SK-N-DZ (cell line): ENCODE results near the gene KLHL12. TPM values are rescaled to one million over a fixed set of nuclear protein-coding genes. Genes with fewer than 3 reads are reported as not detected.

Source experiments
- DNase-seq: peaks from one replicate; pipeline ENCODE4 v3.0.0-alpha.2; 2015; ENCODE audit warnings: low spot score
- polyA plus RNA-seq, 2 experiments: library from polyadenylated mRNA; depleted of rRNA; stranded (reverse); fragments of >200 nt; gene quantifications; 2 replicates each; pipeline ENCODE4 v1.2.3, GENCODE V29; 2014

KLHL12 gene
- 27.6 and 28.9 TPM in 2 replicates for polyA plus RNA-seq (2014; cell fraction: cytosol; rRNA removed)
- polyA plus RNA-seq (2014; cell fraction: nucleus; rRNA removed), result 34.4 and 38.4 TPM in 2 replicates

DNA sequence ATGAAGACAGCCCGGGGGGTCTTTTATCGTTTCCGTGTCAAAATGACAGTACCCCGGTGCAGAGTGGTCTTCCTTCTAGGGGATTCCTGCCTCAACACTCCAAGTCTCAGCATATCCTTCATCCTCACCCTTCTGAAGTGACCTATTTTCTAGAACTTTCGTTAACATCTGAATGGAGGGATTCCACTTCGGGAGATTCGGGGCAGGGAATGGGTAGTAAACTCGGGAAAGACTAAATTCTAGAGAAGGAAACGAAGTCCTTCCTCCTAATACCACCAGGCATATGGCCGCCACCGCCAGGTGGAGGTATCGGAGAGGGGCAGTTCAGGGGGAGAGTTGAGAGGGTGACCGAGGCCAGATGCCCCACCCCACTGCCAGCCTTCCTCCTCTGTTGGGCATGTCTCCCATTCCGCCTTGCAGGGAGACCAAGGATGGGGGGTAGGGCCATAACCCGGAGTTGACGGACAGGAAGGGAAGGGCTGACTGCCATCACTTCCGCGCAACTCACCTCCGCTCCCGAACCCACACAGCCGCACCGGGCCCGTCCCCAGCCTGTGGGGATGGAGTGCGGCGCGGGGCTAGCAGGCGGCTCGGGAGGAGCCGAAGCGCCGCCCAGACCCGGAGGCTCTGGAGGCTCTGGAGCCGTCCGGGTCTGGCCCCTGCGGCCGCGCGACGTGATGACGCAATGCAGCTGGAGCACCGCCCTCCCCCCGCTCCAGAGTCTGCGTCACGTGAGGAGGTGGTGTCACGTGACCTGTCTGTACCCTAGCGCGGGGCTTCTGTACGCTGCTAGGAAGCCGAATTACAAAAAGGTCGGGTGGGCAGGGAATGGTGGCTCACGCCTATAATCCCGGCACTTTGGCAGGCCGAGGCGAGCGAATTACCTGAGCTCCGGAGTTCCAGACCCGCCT lies at the start of gene KLHL12:
Gene KLHL12 (minus strand): TSS at position 654 of the 911 bp plus-strand sequence. CDS start 2,072 bp downstream, outside the sequence.
- peak; percentile 95 for DNase-seq

DNA sequence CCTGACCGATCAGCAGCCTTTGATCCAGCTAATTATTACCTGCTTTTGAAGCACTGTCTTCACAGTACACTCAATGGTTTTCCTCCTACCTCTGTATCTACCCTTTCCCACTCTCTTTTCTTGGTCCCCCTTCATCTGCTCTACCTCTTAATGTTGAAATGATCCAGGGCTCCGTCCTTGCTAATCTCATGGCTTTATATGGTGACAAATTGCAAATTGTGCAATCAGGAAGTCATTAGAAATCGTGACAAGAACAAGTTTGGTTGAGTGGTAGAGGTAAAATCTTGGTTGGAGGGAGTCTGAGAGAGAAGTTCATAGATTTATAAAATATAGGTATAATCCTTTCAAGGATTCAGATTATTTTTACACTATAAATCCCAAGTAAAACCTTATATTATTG lies 49.6 kb upstream of the KLHL12 start:
- no peak for DNase-seq

DNA sequence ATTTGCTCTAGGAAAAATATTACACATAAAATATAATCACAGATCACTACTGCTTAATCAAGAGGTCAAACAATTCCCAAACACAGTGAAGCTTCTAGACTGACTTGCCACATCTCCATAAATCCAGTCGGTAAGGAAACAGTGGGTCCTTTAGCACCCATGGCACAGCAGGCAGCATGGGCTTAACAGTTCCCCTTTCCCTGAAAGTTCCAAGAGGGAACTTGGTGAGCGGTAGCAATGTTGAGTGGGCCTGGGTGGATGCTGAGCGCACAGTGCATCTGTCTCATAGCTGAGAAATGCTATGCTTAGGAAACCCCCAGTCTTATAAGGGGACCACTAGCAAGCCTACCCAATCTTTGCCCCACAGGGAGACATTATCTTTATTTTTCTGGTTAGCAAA lies 47.8 kb upstream of the KLHL12 start:
- no peak for DNase-seq

DNA sequence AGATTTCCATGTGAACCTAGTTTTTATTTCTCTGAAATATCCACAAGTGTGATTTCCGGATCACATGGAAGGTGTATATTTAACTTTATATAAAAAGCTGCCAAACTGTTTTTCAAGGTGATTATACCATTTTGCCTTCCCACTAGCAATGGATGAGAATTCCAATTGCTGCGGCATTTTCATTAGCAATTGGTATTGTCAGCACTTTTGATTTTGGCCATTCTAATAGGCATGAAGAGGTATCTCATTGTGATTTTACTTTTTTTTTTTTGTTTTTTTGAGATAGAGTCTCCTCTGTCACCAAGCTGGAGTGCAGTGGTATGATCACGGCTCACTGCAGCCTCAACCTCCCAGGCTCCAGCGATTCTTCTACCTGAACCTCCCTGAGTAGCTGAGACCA lies 45.0 kb upstream of the KLHL12 start:
- DNase-seq, result no peak

DNA sequence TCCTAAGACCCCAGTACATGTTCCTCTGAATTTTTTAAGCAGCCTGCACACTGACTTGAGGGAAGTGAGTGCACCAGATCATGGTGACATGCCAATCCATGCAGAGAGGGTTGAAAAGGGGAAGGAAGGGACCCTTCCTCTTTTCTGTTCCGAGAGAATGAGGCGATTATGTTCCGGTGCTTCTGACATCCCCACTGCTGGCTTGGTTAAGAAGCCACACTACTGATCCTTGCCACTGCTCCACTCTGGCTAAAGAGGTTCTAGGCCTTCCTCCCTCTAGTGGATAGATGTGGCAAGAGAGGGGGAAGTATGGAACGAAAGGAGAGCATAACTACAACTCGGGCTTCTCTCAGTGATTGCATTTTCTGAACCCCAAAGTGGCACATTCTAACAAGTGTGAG lies 41.9 kb upstream of the KLHL12 start:
- DNase-seq, result peak; percentile 71

DNA sequence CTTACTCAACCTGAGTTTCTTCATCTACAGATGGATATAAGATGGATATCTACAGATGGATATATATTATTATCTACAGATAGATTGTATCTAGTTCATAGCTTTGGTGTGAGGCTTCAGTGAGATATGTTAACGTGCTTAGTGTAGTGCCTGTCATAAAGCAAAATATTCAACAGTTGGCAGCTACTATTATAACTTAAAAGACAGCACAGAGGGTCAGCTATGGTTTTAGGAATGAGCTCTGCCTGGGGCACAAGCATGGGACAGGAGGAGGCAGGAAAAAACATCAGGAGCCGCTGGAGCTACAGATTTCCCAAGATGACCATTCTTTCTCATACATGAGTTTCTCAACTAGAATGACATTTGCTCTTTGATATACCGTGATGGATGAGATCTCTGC lies 41.3 kb upstream of the KLHL12 start:
- DNase-seq, result no peak

DNA sequence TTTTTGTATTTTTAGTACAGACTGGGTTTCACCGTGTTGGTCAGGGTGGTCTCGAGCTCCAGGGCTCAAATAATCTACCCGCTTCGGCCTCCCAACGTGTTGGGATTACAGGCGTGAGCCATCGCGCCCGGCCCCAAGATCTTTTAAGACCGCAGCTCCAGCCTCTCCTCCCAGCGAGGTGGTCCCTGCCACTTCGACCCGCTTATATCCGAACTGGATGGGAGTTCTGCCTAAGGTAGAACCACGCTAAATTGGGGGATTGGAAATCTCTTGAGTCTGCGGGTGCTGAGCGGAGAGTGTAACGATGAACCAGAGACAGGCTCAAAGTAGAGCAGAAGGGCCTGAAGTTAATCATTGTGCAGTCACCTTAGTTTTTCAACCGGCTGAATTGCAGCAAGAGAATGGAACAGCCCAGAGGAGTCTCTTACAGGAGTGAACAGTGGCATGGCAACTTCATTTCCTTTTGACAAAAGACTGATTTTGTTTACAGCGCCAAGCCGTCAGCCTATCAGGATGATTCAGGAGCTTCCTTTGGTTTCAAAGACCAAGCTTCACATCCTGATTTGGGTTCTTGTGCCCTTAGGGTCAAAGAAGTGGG lies 40.7 kb upstream of the KLHL12 start:
- DNase-seq, result no peak

DNA sequence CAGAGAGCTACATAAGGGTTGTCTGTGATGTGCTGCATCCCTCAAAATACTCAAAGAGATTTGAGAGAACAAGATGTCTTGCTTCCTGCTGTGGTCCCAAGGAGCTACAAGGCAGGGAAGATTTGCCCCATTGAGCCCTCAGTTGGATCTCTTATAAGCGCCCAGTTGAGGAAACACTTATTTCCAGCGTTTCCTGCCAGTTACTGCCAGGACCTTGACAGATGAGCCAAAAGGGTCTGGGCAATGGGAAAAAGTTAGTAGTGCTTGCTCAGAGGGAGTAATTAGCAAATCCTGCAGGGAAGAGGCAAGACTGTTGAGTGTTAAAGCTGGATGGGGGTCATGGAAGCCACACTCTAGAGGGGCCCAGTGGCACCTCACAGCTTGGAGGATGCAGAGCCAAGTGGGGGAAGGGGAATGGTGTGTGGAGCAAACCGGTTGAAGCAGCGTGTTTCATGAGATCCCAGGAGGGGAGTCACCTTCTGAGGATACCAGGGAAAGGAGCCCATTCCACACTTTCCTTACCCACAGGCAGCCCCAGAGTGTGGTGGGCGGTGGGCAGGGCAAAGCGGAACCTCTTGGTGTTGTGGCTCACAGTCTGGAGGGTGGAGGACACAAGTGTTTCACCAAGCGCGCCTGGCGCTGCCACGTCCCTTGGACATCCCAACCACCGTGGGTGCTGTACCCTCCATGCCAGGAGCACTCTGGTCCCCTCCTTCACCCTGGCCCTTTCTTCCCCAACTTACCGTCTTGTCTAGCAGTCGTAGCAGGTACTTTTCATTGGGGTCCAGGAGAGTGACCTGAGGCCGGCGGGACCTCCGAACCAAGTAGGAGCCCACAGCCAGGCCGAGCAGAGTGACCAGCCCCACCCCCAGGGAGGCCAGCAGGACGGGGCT lies 39.2 kb upstream of the KLHL12 start:
- DNase-seq, result peak; percentile 9

DNA sequence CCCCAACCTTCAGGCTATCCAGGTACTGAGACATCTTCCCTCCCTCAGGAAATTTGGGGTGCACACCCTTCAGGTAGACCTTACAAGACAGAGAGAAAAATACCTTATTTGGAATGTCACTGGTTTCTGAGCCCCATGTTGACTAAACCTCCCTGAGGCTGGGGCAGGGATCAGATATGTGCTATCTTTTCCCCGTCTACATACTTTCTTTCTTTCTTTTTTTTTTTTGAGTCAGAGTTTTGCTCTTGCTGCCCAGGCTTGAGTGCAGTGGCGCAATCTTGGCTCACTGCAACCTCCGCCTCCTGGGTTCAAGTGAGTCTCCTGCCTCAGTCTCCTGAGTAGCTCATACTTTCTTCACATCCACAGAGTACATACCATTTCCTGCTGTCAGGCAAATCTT lies 38.4 kb upstream of the KLHL12 start:
- DNase-seq, result no peak

DNA sequence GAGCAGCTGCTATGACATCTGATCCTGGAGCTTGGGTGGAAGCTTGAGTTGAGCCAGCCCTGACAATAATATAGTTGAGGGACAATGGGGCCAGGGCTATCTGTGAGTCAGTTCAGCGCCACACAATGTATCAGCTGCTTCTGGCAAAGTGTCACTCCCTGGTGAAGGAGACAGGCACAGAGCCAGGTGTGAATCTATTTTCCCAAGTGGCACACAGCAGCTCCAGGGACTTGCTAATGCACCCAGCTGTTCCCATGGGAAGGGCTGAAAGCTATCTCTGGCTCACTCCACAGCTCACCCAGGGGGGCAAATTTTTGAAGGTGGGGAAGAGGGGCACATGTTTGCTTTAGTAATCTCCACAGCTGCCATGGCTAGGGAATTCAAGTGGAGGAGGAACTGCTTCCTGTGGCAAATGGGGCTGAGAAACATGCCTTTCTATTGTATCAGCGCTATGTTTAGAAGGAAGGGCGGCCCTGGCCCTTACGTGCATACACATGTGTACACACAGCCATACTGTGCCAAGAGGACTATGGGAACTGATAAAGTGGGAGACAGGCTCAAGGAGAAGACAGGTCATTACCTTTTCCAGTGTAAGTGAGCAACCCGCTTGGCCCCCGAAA lies 37.9 kb upstream of the KLHL12 start:
- no peak for DNase-seq

DNA sequence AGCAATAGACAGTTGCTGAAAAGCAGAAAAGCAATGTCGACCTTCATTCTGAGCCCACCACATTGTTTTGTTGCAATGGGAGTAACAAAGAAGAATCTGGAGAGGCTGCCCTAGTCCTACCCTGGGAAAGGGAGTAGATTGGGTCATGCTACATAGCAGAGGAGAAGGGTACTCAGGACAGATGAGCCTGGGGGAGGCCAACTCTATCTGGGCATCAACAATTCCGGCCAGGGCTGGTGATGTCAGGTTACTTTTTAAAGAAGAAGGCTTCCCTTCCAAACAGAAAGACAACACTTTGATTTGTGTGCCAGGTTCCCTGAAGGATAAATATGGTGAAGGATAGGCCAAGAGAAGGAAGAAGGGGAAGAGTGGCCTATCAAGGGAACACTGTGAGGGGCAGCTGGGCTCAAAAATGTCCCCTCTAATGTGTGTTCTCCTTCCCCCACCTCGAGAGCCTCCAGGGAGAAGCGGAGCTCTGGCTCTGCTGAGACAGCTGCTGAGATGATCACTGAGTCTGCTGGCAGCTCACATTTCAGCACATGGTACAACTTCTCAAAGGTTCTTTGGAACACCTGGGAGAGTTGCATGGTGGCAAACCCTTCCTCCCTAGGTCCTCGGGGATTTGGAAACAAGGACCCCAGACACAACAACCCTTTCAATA lies 34.3 kb upstream of the KLHL12 start:
- no peak for DNase-seq

DNA sequence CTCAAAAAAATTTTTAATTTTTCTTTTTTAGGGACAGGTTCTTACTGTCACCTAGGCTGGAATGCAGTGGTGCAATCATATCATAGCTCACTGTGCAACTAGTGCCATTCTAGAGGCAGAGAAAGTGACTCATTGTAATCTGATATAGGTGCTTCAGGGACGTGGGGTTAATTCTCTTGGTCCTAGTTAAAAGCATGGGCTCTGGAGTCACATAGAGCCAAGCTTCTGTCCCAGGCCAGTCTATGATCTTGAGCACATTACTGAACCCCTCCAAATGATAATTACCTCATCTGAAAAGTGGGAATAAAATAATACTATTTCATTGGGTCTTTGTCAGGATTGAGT lies 32.2 kb upstream of the KLHL12 start:
- DNase-seq, result no peak

DNA sequence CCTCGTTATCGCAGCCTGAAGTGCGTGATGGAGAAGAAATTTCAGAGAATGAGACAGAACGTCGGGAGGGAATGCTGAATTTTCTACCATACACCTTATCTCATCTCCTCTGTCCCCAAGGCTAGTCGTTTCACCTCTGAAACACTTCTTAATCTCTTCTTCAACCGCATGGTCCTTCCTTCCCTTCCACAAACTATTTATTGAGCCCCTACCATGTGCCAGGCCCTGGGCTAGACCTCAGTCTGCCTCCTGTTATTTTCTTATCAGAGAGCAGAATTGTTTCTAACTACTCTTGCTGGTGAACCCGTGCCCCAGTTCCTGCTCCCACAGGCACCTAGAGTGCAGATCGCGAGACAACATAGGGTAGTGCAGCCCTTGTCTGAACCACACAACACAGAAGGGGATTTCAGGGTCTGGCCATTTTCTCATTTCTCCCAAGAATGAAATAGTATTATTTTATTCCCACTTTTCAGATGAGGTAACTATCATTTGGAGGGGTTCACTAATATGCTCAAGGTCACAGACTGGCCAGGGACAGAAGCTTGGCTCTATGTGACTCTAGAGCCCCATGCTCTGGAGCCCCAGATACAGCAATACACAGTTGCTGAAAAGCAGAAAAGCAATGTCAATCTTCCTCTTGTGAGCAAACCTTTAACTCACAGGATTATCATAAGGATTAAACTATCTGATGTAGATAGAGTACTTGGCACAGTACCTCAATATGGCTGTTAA lies 31.7 kb upstream of the KLHL12 start:
- DNase-seq, result no peak

DNA sequence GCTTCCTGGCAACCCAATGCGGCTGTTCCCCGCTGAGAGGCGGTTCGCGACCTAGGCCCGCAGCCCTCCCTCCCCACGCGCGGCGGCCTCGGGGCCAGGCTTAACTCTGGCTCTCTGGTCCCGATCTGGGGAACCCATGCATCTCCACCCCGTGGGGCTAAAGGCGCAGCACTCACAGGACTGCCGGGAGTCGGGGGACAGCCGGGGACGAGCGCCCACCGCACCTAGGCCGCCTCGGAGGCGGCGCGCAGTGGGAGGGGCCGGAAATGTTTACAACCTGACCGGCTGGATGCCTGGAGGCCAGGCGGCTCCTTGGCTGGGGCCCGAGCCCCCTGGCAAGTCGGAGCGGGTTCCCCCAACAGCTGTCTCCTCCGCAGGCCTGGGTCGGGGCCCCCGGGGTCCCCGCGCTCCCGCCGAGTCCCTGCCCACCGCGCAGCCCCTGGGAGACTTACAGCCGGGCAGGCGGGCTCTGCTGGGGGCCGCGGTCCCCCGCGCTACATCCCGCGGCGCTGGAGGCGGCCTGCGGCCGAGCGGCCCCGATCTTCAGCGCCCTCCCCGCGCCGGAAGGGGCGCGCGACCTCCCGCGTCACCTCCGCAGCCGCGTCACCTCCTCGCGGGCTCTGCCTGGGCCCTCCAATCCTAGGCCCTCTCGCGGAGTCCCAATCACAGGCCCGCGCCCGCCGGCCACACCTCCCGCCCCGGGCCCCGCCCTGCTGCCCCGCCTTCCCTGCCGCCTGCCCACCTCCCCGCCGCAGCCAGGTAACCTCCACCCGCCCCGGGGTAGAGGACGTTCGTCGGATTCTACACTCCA lies 30.9 kb upstream of the KLHL12 start, which contains the start of gene ADIPOR1:
Gene ADIPOR1 (minus strand): TSS at position 580 of the 811 bp plus-strand sequence. CDS start 7,242 bp downstream, outside the sequence.
- peak; percentile 78 for DNase-seq

DNA sequence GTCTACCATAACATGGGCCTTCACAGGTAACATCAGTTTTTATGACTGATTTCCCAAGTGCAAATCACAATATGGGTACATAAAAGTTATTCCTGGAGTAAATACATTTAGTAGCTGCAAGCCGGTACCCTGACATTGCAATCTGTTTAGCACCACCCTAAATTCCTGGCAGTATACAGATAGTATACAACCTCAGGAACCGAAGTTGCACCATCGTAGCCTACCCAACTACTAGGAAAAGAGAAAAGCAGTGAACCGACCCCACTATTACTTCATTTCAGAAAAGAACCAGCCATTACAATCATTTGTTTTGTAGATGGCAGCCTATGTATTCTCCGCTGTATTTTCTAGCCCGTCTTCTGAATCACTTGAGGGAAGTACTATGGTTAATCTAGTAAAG lies 29.9 kb upstream of the KLHL12 start:
- DNase-seq, result no peak

DNA sequence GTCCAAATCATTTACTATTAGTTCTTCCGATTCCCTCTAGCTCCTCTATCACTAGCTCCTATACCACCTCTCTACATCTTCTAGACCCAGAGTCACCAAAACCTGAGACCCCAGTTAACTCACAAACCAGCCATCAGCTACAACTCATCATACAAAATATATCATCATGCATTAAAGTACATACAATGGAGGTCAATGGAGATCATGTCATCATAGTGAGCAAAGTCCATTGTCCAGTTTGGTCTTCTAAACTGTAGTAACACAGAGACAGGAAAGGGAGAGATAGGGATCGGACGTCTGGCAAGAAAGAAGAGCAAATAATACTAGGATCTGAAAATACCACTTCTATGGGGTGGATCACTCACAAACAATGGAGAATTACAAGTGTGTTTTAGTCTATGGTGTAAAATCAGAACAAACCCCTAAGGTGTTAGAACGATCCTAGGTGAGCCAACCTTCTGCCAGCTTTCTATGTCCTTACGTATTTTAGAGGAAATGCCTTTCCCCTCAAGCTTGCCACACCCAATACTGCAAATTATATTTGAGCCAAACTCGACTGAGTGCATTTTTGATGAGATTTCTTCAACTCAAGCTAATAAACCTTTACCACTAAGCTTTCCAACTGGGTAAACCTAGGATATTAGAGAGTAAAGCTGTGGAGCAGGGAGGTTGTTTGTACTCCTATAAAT lies 27.2 kb upstream of the KLHL12 start:
- no peak for DNase-seq

DNA sequence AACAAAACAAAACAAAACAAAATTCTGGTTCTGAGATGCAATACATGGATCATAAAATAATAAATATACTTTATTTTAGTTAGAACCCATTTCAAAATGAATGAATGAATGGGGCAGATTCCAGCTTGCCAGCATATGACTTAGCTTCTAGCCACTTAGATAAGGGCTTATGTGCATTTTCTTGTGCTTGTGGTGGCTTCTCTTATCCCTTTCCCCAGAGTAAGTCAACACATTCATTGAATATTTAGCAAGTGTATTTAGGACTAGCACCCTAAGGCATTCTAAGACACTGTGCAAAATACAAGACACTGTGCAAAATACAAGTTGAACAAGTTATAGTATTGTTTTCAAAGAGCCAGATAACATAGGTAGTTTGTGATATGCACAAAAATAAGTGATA lies 26.4 kb upstream of the KLHL12 start:
- no peak for DNase-seq

DNA sequence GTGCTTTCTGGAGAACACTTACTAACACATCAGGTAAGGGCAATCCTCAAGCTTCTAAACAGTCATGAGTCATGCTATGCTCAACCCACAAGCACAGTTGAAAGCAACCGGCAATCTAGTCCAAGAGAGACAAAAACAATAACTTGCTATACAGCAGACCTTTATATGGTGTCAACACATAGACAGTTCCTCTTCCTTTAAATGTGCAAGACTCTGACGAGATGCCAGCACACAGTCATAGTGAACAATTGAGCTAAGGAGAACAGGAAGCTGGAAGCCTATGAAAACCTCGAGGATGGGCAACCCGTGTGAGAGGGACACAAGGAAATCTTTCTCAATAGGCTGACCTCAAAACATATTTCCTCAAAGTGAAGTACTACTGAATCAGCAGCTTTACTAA lies 25.8 kb upstream of the KLHL12 start:
- no peak for DNase-seq

DNA sequence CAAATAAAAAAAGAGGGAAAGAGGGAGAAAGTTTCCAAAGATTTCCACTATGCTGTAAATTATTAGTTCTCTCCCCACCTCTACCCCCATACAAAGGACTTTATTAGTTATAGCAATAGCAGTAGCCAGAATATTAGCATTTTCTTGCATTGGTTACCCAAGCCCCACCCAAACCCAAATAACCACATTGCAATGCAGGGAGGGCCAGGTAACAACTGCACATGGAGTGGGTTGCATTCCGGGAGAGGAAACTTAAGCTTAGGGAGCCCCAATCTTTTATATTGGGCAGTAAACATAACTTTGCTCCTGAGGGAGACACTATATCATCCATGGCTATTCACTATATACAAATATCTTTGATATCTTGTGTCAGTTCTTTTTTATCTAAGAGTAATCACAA lies 25.1 kb upstream of the KLHL12 start:
- no peak for DNase-seq
